Hair follicular keratinocyte (primary cell): ENCODE results near the gene SH3BGRL3. TPM values are rescaled to one million over a fixed set of nuclear protein-coding genes. Genes with fewer than 3 reads are reported as not detected.

Experiments
- total RNA-seq: library from RNA; depleted of rRNA; stranded (reverse); fragments of >200 nt; gene quantifications from 2 replicates; pipeline ENCODE4 v1.2.3, GENCODE V29; 2015

Gene SH3BGRL3
- 155 and 186 TPM in 2 replicates for total RNA-seq

DNA sequence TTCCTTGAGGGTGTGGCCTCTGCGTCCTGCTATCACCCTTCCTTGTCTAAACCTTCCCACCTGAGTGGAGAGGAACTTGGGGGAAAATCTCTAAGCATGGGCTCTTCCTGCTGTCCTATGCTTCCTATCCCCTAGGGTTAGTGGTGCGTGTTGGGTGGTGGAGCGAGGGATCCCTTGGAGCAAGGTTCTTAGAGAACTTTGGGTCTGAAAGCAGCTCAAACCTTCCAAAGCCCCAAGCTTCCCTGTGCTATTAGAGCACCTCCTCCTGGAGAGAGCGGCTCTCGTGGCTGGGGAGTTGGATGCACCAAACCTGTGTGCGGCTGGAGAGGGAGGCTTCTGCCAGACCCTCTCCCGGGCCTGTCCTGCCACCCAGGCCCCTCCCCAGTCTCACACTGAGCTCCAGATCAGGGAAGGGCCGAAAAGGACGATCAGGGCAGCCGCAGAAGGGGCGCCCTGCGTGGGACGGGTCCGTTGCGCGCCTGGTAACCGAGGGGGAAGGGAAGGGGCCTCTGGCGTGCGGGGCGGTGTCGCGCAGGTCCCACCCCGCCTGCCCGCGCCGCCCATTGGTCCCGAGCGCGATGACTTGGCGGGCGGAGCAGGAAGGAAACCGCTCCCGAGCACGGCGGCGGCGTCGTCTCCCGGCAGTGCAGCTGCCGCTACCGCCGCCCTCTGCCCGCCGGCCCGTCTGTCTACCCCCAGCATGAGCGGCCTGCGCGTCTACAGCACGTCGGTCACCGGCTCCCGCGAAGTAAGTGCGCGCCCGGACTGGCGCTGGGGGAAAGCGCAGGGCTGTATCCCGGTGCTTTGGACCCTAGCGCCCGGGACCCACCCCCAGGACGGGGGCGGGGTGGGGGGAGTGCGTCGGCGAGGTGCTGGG lies at the start of gene SH3BGRL3:
SH3BGRL3 (plus strand) TSS at position 631 of the 877 bp plus-strand sequence; CDS start at position 701, 70 bp downstream.

DNA sequence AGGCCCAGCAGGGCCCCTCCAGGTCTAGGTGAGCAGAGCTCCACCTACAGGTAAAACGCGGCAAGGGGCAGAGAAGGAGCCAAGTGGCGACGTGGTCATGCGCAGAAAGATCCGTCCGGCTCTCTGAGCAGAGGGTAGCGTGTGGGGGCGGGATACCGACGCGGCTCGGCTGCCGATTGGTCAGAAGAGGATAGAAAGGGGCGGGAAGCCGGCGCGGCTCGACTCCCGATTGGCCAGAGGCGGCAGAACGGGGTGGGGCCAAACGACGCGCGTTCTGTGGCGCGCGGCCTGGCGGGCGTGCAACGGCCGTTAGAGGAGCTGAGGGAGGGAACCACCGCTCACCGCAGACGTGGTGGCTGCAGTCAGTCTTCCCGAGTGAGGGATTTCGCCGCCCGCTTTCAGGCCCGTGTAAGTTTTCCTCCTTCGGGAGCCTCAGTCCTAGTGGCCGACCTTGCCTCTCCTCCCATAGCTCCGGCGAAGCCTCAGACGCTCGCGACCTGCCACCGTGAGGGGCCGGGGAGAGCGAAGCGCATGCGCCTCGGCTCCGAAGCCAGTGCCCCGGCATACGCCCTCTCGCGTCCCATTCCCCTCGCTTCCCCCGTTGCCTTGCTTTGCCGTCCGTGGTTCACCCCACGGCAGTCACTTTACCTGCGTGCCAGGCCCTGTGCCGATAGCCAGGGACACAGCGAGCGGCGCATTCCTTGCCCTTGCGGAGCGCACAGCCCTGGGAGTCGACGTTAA lies 45.8 kb upstream of the SH3BGRL3 start, which contains the start of gene CEP85:
CEP85 (plus strand) TSS at position 298 of the 741 bp plus-strand sequence. CDS start 5,584 bp downstream, outside the sequence.

DNA sequence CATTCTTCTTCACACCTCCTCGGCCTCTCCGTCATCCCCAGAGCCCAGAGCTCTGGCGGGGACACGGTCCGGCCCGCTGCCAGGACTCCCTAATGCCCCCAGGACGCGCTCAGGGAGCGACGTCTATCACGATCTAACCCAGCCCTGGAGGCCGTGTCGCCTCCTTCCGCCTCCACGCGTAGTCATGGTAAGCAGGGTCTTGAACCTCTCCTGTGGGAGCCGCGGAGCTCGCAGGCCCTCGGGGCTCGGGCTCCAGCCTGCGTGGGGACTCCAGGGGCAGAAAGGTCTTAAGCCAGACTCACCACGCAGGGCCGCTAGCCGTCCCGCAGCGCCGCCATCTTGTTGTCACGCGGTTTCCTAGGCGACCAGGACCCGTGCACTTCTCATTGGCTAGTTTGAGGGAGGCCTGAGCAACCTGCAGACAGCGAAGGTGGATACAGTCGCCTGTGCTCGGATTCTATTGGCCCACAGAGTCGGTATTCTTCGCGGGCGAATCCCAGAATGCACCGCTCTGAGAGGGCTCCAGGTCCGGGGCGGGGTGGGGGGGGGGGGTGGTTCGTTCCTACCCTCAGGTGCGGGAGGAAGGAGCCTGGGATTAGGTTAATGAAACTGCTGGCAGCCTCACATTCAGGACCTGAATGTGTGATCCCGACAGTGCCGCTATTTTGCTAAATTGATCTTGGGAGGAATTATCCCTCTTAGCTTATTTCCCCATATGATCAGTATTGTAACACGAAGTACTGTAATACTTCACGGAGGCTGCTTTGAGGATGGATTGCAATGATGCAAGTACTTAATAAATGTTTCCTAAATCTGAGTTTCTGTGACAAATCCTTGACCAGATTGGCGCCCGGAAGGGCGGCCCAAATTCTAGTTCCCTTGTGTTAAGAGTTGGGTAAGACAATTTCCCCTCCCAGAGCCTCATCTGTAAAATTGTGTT lies 26.7 kb downstream of the SH3BGRL3 start, which contains the start of gene UBXN11:
UBXN11 (minus strand) TSS at position 347 of the 940 bp plus-strand sequence. CDS start 3,753 bp downstream, outside the sequence.

DNA sequence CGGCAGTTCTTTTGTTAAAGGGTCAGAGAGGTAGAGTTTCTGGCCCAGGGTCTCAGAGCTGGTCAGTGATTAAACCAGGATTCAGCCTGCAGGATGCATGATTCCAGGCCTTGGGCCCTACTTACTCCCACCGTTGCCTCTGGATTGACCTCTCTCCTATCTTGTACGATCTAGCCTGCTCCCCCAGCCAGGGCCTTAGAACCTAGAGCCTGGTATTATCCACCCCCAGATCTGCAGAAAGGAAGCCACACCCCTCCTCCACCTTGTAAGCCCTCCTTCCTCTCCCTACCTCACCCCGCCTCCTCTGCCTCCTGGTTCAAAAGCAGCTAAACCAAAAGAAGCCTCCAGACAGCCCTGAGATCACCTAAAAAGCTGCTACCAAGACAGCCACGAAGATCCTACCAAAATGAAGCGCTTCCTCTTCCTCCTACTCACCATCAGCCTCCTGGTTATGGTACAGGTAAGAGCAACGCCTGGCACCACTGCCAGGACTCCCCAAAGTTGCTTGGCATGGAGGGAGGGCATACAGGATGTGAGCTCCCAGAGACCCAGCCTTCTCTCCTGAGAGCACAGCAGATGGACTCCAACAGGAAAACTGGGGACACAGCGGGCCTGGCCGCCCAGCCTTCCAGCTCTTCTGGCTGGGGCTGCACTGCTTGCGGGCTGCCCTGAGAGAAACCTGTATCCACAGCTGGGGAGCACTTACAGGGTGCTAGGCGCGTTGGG lies 37.9 kb downstream of the SH3BGRL3 start, which contains the start of gene CD52:
CD52 (plus strand) TSS at position 347 of the 726 bp plus-strand sequence; CDS start at position 407, 60 bp downstream.

Other genes with a start within 250 kb of the SH3BGRL3 start
- gene SLC30A2, start 234.0 kb upstream of the SH3BGRL3 start, total RNA-seq = not detected in 2 replicates
- not detected in 2 replicates for gene TRIM63, start 212.5 kb upstream of the SH3BGRL3 start, total RNA-seq
- gene PDIK1L, start 168.3 kb upstream of the SH3BGRL3 start, total RNA-seq = 1.5 and 1.6 TPM in 2 replicates
- gene FAM110D, start 121.0 kb upstream of the SH3BGRL3 start, total RNA-seq = not detected in 2 replicates
- gene C1orf232, start 111.1 kb upstream of the SH3BGRL3 start, total RNA-seq = not detected in 2 replicates
- gene ZNF593, start 110.2 kb upstream of the SH3BGRL3 start, total RNA-seq = 55.7 and 57.6 TPM in 2 replicates
- gene ZNF593OS, start 108.3 kb upstream of the SH3BGRL3 start, total RNA-seq = not detected in 2 replicates
- gene CNKSR1, start 102.6 kb upstream of the SH3BGRL3 start, total RNA-seq = 12.1 and 14.1 TPM in 2 replicates
- not detected in 2 replicates for gene CATSPER4, start 89.5 kb upstream of the SH3BGRL3 start, total RNA-seq
- 9.3 and 14.6 TPM in 2 replicates for gene CEP85, start 45.9 kb upstream of the SH3BGRL3 start, total RNA-seq
- 1.4 and 2.9 TPM in 2 replicates for gene UBXN11, start 26.6 kb downstream of the SH3BGRL3 start, total RNA-seq
- 0.55 TPM in 1 of 2 replicates, not detected in the other for gene CD52, start 37.9 kb downstream of the SH3BGRL3 start, total RNA-seq
- gene CRYBG2, start 74.0 kb downstream of the SH3BGRL3 start, total RNA-seq = 3.3 and 3.9 TPM in 2 replicates
- not detected in 2 replicates for gene ZNF683, start 92.7 kb downstream of the SH3BGRL3 start, total RNA-seq
- gene LIN28A, start 130.7 kb downstream of the SH3BGRL3 start, total RNA-seq = not detected in 2 replicates
- 33.2 and 55.4 TPM in 2 replicates for gene DHDDS, start 152.2 kb downstream of the SH3BGRL3 start, total RNA-seq
- 268 and 569 TPM in 2 replicates for gene HMGN2, start 192.4 kb downstream of the SH3BGRL3 start, total RNA-seq
- gene RPS6KA1, start 249.7 kb downstream of the SH3BGRL3 start, total RNA-seq = 138 and 150 TPM in 2 replicates